ENCODE data around the gene NHEJ1.

Gene NHEJ1

DNA sequence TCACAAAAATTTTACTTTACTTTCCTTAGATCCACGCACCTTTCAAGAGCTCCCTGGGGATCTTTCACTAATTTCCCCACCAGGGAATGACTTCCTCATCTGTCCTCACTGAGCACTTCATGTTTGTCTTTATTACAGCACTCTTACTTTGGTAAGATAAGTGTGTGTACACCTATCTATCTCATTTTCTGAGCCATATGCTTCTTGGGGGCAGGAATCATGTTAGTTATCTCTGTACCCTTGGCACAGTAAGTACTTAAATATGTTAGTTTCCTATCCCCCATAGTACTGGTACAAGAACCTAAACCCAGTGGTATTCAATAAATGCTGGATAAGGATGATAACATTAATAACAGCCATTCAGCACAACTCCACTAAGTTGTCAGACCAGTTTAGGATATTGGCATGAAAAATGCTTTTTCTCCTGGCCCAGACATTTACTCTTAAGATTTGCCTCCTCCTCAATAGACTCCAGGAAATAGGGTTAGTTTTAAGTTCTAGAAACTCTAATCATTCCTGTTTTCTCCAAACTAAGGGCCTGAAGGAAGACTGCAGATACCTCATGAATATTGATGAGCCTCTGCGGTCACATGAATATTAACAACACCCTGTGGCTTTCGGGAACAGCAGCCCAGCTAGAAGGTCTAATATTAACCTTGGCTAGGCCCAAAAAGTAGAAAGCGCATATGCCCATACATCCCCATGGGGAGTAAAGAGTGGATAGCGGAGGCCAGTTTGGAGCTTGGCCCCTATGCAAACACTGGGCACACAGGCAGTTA, 38.2 kb downstream of the NHEJ1 start:
- DNase-seq, result no peak

DNA sequence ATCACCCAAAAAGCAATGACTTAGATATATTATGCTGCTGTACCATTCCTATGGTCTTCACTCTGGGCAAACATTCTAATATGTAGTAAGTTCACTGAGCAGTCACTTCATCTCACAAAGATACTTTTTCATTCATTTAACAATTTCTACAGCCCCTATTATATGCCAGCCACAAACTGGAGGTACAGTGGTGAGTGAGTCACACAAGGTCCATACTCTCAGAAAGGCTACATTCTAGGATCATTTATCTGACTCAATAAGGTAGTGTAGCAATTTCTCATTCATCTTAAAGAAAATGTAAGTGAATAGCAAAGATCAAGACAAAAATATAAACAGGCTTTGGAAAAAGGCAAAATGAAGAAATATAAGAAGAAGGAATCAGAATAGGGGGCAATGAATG, 40.5 kb downstream of the NHEJ1 start:
- DNase-seq, result no peak

DNA sequence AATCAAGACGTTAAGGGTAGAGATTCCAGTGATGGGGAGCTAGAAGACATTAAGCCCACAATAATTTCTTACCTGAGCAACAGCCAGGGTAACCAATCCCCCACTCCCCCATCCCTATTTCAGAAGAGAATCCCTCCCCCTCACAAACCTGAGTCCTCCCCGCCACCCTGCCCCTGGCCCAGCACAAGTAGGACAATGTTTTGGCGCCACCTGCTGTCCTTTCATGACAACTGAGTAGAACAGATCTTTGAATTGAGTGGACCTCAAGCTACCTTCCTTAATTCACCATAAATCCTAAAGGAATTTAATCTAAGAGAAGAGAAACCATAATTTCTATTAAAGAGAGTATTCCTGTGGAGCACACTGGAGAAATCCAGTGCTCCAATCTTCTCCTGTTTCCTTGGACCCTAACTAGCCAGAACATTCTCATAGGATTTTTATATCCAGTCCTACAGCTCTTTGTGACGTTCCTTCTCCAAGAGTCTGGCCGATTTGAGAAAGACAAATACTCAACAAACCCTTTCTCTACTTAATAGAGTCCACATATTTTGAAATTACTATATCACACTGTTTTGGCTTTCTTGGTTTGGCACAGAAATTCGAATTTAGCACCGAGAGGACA, 41.1 kb downstream of the NHEJ1 start:
- peak; percentile 53 for DNase-seq

DNA sequence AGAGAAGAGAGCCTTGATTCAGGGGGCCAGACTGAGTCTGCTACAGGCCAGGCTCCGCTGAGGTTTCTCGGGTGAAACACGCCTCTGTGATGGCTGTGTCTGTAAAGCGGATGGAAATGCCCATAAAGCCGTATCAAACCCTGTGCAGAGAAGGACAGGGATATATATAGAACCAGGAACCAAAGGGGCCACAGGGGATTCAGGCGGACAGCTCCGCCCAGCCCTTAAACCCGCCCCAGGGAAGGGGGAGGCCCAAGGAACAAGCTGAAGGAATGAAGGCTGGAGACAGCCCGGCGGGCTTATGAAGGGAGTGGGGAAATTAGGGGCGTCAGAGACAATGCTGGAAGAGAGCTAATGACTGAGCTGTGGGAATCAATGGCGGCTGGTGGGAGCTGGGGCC, 42.1 kb downstream of the NHEJ1 start:
- DNase-seq, result no peak

DNA sequence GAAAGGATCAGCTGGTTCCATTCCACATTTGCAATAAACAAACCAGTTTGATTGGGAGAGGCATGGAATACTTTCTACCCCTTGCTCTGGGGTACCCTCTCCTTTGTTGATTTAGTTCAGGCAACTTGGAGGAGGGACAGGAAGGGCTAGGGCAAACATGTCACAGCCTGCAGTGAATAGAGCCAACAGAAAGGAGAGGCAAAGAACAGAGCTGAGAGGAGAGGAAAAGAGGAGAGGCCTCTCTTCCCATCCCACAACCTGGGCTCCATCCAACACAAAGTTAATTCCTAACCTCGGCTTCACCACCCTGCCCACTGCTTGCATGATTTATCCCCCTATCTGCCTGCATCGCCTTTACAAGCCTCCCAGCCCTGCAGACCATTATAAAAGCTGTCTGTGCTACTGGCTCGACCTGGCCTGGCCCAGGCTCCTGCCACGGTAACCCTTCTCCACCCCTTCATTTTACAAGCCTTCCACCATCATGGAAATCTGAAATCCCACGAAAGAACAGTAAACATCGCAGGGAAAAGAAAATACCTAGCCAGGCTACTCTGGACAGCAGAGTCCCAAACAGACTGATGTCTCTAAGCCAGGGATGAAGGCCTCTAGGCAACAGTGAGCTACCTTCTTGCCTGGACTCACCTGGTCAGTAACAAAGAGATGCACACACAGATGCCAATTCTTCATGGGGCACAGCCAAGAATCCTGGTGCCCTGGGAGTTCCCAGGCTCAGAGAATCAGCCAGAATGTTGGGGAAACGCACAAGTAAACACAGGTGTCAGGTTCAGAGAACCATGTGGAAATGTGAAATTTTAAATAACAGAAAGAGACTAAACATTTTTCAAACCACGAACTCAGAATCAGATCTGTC, 43.6 kb downstream of the NHEJ1 start:
- no peak for DNase-seq

DNA sequence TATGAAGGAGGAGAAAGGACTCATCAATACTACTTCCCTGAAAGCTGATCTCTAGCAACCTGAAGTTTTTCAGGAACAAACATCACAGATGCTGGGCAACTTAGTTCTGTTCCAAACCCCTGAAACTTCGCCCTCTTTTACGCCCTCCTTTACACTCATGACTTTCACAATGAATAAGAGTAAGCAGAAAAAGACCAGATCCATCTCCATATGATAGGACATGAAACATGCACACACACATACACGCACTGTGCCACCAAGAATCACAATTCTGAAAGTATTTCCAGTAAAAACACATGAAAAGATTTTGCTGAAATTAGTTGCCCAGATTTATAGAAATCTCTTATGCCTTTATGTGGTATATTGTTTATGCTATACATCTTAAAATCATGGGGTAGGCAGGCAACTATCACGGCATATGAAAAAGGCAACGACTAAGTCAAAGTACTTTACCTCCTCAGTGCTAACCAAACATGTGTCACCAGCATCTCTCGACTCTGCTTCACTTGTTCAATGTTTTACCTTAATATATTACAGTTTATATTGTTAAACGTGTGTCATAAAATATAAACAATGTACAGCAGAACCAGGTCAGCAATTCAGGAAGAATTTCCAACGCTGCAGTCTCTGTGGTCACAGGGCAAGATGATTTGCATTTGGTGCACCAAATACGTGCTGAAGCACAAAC, 47.8 kb downstream of the NHEJ1 start:
- no peak for DNase-seq

DNA sequence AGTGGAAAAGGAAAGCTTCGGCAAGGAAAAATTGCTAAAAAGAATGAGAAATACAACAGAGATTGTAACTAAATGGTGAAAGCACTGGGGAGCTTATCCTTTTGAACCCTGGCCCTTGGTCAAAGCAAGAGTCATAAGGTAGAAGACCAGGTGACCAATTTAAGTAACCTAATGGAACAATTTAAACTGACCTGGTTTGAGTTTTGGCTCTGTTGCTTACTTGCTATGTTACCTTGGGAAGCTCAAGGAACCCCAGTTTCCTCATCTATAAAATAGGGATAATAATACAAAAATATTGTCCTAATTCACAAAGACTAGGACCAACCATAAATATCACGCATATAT, 48.6 kb downstream of the NHEJ1 start:
- DNase-seq, result no peak

DNA sequence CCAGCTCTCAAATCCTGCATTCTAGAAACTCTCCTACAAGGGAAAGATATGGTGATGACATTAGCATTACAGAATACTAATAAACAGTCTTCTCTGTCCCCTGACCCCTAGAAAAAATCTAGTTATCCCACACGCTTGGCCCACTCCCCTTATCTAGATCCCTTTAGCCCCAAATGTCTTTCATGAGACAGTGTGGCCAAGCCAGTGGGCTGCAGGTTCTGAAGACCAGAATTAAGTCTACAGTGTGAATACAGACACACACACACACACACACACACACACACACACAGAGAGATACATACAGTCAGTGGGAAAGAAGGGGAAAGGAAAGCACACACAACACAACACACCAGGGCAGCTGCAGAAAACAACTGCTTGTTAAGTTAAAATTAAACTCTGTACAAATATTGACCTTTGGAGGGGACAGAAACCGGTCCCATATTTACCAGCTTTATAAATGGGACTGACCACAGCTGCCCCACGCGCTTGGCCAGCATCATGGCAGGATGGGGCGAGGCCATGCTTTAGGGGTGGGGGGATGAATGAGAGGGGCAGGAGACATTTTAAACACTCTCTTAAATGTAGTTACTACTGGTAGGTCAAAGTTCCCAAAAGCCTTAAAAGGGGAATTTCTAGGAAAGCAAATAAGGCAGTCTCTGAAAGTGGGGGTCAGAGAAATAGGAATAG, 49.1 kb downstream of the NHEJ1 start:
- no peak for DNase-seq

DNA sequence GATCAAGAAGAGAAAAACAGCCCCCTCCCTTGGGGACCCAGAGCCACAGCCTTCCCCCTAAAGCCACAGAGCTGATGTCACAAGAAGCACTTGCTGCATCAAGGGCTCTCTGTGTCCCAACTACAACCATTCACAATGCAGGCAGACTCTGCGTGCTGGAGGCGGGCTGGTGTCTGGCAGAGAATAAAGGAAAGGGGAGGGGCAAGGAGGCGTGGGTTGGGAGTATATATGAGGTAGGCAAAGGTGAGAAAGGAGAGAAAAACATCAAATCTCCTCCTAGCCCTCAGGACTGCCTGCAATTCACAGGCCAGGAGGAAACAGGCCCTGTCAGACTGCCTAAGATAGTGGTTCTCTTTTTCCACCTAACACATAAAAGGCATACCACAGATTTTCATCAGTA, 51.1 kb downstream of the NHEJ1 start:
- peak; percentile 1 for DNase-seq

DNA sequence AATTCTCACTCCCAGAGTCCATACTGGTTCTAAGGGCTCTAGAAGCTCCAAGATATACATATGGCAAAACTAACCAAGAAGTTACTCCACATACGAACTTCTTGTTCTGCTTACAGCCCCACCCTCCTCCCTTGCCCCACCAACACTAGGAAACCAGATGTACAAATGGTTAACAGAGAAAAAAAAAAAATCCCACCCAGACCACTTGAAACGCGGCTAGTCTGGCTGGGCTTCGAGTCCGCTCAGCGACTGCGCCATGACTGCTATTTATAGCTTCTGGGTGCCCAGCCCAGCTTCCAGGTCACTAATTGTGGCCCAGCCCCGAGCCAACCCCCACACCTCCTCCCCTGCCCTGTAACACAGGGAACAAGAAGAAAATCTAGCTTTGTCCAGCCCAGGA, 52.9 kb downstream of the NHEJ1 start:
- no peak for DNase-seq

DNA sequence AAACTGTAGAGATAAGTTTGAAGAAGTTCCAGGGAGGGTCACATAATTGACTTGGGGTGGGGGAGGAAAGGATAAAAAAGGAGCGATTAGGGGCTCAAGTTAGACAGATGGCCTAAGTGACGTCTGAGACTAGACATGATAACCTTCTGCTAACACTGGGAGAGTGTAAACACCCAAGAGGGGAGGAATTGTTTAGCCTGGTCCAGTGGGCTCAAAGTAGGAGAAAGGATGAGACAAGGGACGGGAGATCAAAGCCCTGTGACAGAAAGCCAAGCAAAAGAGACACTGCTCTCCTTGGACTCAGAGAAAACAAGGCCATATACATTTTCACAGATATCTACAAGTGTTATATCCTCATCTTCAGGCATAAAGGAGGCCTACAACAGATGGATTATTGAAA, 54.4 kb downstream of the NHEJ1 start:
- no peak for DNase-seq

DNA sequence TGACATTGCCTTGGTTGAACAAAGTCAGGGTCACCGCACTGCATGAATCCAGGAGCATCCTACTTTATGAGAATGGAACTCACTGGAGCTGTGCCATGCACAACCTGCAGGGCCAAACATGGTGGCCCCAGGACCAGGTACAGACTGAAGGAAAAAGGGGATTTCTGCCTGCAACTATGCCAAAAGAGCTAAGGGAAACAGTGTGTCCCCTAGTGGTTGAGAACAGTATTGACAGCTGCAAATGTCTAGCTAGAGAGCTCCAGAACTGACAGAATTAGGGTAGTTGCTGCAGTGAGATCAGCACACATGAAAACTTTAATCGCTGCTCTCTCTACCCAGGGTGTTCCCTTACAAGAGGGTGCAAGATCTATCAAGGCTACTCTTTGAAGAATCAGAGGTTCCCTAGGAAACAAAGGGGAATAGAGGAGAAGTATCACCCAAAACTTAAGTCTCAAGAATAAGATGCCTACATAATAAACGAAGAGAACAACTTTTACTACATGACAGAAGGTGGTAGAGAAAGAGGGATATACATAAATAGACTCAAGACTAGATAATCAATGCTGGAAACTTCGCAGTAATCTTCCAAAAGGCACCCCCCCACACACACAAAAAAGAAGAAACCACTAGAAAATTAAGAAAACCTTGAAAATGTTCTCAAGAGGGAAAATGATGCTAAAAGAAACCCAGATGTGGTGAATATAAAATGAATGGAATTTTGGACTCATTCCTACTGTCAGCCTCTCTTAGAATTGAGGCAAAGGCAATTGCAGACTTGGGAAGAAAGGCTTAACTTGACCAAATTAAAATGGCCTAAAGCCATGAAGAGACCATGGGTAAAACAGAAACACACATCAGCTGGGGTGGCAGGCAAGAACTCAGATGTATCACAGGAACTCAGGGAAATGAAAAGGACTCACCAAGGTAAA, 56.2 kb downstream of the NHEJ1 start:
- peak; percentile 49 for DNase-seq

DNA sequence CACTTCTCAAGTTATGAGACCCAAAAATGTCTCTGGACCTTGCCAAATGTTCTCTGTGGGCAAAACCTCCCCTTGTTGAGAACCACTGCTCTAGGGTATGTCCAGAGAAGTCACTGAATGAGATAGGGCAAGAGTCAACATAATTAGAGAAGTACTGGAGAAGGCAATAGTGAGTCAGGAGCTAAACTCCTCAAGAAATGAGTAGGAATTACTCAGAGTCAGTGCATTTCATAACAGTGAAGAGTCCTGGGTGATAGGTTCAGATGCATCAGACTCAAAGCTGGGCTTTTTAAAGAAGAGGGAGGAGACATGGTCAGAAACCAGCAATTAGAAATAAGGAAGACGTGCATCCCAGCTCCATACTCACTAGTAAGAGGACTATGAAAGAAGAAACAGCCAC, 61.3 kb downstream of the NHEJ1 start:
- DNase-seq, result no peak

DNA sequence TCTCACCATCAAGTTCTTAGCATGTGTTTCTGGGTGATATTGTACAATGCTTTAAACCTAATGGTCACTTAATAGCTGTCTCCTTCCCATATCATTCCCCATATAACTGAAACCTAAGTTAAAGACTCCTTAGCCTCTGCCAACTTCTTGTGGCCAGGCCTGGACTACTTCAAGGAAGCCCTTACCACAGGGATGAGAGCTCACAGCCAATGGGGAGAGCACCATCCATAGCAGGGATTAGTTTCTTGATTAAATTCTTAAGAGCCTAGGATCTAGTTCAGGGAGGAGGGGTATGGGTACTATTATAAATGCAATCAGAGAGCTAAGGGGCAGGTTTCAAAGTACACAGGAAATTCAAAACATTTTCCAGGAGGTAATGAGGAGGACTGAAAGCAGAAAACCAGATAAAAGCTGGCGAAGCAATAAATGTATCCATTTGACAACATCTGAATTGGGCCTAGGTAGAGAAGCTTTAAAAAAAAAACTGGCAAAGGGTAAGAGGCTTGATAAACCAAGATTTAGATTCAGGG, 65.1 kb downstream of the NHEJ1 start:
- no peak for DNase-seq

DNA sequence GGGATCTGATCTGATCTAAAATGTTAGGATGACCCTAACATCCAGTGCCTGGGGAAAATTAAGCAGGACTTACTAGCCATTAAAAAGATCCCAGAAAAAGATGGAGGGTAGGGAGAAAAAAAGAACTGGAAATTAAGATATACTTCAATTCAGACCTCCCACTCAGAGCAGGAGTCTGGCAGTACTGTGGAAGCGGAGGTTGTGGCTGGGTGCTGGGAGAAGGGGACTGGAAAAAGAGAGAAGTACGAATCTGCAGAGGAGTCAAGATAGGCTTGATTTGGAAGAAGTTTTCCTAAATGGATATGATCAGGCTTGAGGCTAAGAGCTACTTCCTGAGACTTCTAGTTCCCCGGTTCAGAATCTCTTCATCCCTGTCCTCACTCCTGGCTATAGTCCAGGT, 66.4 kb downstream of the NHEJ1 start:
- DNase-seq, result no peak

DNA sequence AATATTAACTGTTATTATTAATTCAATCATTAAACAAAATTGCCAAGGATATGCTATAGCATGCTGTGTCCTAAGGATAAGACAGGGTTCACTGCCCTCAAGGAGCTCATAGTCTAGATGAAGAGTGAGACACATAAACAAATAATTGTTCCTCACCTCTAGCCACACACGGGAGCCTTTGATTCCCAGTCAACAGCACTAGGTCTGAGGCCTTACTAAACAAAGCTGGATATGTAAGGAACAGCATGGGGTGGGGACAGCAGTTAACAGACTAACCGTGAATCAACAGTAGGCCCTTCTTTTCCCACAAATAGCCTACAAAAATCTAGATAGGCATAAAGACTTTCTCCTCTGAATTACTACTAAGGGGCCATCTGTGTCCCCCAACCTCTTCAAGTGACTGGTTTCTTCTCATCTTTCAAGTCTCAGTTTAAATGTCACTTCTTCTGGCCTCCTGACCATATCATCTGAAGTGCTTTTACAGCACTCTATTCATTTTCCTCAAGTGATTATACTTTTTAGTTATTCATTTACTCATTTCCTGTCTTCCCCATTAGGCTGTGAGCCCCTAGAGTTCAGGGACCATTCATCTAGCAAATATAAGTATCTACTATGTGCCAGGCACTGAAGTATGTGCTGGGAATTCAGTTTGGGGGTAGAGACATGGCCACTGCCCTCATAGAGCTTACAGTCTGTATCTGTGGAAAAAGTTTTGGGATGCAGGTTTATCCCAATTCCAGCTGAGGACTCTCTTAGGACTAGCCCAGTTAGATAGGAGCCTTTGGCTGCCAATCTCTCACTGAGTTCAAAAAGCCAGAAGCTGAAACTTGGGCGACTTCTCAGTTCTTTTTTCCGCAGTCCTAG, 69.9 kb downstream of the NHEJ1 start:
- no peak for DNase-seq

DNA sequence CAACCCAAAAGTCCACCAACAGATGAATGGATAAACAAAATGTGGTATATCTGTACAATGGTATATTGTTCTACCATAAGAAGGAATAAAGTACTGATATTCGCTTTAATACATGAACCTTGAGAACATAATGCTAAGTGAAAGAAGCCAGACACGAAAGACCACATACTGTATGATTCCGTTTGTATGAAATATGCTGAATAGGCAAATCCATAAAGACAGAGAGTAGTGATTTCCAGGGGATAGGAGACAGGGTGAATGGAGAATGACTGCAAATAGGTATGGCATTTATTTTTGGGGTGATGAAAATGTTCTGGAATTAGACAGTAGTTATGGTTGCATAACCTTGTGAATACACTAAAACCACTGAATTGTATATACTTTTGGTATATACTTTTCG, 71.3 kb downstream of the NHEJ1 start:
- DNase-seq, result no peak

DNA sequence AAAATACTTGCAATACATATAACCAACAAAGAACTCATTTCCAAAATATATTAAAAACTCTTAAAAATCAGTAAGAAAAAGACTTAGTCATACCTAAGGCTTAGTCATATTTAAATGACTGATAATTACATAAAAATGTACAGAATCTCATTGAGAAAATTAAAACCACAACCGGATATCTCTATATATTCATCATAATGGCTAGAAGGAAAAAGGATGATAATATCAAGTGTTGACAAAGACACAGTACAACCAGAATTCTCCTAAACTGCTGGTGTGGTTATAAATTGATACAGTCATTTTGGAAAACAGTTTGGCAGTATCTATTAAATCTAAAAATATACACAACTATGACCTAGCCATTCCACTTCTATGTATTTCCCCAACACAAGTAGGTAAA, 72.8 kb downstream of the NHEJ1 start:
- no peak for DNase-seq

DNA sequence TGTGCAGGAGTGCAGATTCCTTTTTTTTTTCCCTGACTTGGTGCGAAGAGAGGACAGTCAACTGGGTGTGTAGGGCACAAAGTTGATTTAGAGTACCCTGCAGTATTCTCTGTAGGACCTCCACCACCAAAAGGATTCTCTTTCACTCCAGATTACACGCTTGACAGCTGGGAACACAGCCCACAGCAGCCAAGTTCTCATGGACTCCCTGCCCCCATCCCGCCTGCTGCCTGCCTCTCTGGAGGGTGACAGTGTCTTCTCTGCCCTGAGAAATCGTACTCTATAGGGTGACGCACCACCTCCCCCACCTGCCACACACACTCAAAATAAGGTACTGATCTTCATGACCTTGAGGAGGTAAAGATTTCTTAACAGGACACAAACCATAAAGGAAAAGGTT, 73.3 kb downstream of the NHEJ1 start:
- DNase-seq, result no peak

DNA sequence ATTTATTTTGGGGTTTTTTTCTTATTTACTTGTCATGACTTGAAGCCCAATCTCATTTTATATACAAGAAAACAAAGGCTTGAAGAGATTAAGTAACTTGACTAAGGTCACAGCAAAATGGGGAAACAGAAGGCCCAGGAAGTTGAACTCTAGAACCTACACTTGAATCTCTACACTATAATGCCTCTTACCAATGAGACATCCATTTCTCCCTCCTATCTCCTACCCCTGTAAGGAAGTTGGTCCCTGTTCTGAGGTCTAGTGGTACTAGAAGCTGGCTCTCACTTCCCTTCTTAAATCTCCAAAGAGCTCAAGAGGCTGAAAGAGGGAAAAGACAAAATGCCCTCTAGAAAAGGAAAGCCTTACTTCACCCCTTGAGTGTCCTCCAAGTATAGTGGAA, 74.4 kb downstream of the NHEJ1 start:
- no peak for DNase-seq

All from NCI-H69 (cell line).